WTC11 (cell line): ENCODE measurements around the gene MORC4. TPM values are rescaled to one million over a fixed set of nuclear protein-coding genes. Genes with fewer than 3 reads are reported as not detected.

Source experiments
- ATAC-seq: fragments of 200-7000 bp; cut with Tn5 transposase; 2 replicates; pipeline ENCODE4 v1.10.0; 2021; ENCODE audit warnings: mild to moderate bottlenecking, moderate library complexity
- CTCF ChIA-PET: fragments of 300-600 bp; sonication (Branson Sonifier 250); formaldehyde crosslinking; loops from one replicate; lab custom pipeline; 2021; ENCODE audit warnings: antibody characterized with exemption; lab: Charles Lee
- POLR2A ChIA-PET: fragments of 350-600 bp; sonication (Branson Sonifier 250); formaldehyde crosslinking; loops from one replicate; lab custom pipeline; 2021; ENCODE audit warnings: antibody characterized with exemption; lab: Charles Lee
- DNase-seq: peaks from one replicate; pipeline ENCODE4 v3.0.0; 2021; ENCODE audit warnings: low spot score
- H3K27ac Mint-ChIP-seq: 2 replicates; pipeline ENCODE4 v1.8.0; 2021; ENCODE audit warnings: mixed read lengths
- H3K27me3 Mint-ChIP-seq: 2 replicates; pipeline ENCODE4 v1.8.0; 2021; ENCODE audit warnings: low read depth, mild to moderate bottlenecking, moderate library complexity, mixed read lengths
- H3K36me3 Mint-ChIP-seq: 2 replicates; pipeline ENCODE4 v1.8.0; 2021; ENCODE audit warnings: mixed read lengths
- H3K4me1 Mint-ChIP-seq: 2 replicates; pipeline ENCODE4 v1.8.0; 2022; ENCODE audit warnings: mixed read lengths
- H3K4me3 Mint-ChIP-seq: 2 replicates; pipeline ENCODE4 v1.8.0; 2021; ENCODE audit warnings: mild to moderate bottlenecking, moderate library complexity, mixed read lengths
- H3K9me3 Mint-ChIP-seq: 2 replicates; pipeline ENCODE4 v1.8.0; 2021; ENCODE audit warnings: mixed read lengths
- ELF4 ChIP-seq: sonication (generic); formaldehyde crosslinking; IDR thresholded peaks from 2 replicates; pipeline ENCODE4 v1.8.1; 2022; ENCODE audit warnings: low read depth, mild to moderate bottlenecking, moderate library complexity, missing genetic modification reagents
- ETV6 ChIP-seq: sonication (generic); formaldehyde crosslinking; IDR thresholded peaks from 2 replicates; pipeline ENCODE4 v1.8.1; 2022; ENCODE audit warnings: mild to moderate bottlenecking, missing genetic modification reagents
- GTF2I ChIP-seq: fragments of 250-450 bp; sonication (Bioruptor Pico); conservative IDR thresholded peaks from 2 replicates; pipeline ENCODE4 v1.4.0; 2021; ENCODE audit warnings: mild to moderate bottlenecking
- NFATC4 ChIP-seq: fragments of 250-450 bp; sonication (Bioruptor Pico); IDR thresholded peaks from 2 replicates; pipeline ENCODE4 v1.9.0; 2021; ENCODE audit warnings: mild to moderate bottlenecking
- PRRX2 ChIP-seq: fragments of 250-450 bp; sonication (Bioruptor Pico); IDR thresholded peaks from 2 replicates; pipeline ENCODE4 v1.8.0; 2021; ENCODE audit warnings: mild to moderate bottlenecking
- SOX15 ChIP-seq: fragments of 250-450 bp; sonication (Bioruptor Pico); IDR thresholded peaks from 2 replicates; pipeline ENCODE4 v1.9.0; 2021; ENCODE audit warnings: mild to moderate bottlenecking
- SP1 ChIP-seq: sonication (generic); formaldehyde crosslinking; conservative IDR thresholded peaks from 2 replicates; pipeline ENCODE4 v1.8.1; 2022; ENCODE audit warnings: missing genetic modification reagents
- TEAD1 ChIP-seq: sonication (generic); formaldehyde crosslinking; IDR thresholded peaks from 2 replicates; pipeline ENCODE4 v1.8.0; 2022; ENCODE audit warnings: mild to moderate bottlenecking, missing genetic modification reagents
- TP53 ChIP-seq: sonication (generic); formaldehyde crosslinking; IDR thresholded peaks from 2 replicates; pipeline ENCODE4 v1.8.1; 2023; ENCODE audit warnings: mild to moderate bottlenecking, missing genetic modification reagents
- ZNF219 ChIP-seq: sonication (generic); formaldehyde crosslinking; IDR thresholded peaks from 2 replicates; pipeline ENCODE4 v1.8.0; 2023; ENCODE audit warnings: missing genetic modification reagents, mild to moderate bottlenecking, borderline replicate concordance
- ZNF396 ChIP-seq: fragments of 250-450 bp; sonication (Bioruptor Pico); IDR thresholded peaks from 2 replicates; pipeline ENCODE4 v1.8.0; 2021; ENCODE audit warnings: mild to moderate bottlenecking, moderate library complexity, borderline replicate concordance
- ZNF423 ChIP-seq: fragments of 250-450 bp; sonication (Bioruptor Pico); IDR thresholded peaks from 2 replicates; pipeline ENCODE4 v2.1.2; 2022; ENCODE audit warnings: mild to moderate bottlenecking, moderate library complexity
- total RNA-seq: library from RNA; stranded (reverse); gene quantifications from 3 replicates; pipeline ENCODE4 v1.2.3, GENCODE V29; 2021
- TF ChIP-seq, protein P1 (sequence below): sonication (generic); formaldehyde crosslinking; IDR thresholded peaks from 2 replicates; pipeline ENCODE4 v1.8.0; 2023; ENCODE audit warnings: mild to moderate bottlenecking, missing genetic modification reagents
- TF ChIP-seq, protein P2 (sequence below): sonication (generic); formaldehyde crosslinking; IDR thresholded peaks from 2 replicates; pipeline ENCODE4 v1.8.1; 2022; ENCODE audit warnings: low read depth, missing genetic modification reagents, borderline replicate concordance
- TF ChIP-seq, protein P3 (sequence below): sonication (generic); formaldehyde crosslinking; IDR thresholded peaks from 2 replicates; pipeline ENCODE4 v1.8.1; 2022; ENCODE audit warnings: low read depth, mild to moderate bottlenecking, moderate library complexity, missing genetic modification reagents, borderline replicate concordance
- TF ChIP-seq, protein P4 (sequence below): fragments of 250-450 bp; sonication (Bioruptor Pico); IDR thresholded peaks from 2 replicates; pipeline ENCODE4 v2.1.2; 2022; ENCODE audit warnings: mild to moderate bottlenecking, moderate library complexity
- TF ChIP-seq, protein P5 (sequence below): sonication (generic); formaldehyde crosslinking; IDR thresholded peaks from 2 replicates; pipeline ENCODE4 v1.8.0; 2023; ENCODE audit warnings: missing genetic modification reagents, mild to moderate bottlenecking, borderline replicate concordance
- TF ChIP-seq, protein P6 (sequence below): sonication (generic); formaldehyde crosslinking; IDR thresholded peaks from 2 replicates; pipeline ENCODE4 v1.8.1; 2023; ENCODE audit warnings: mild to moderate bottlenecking, missing genetic modification reagents
- TF ChIP-seq, protein P7 (sequence below): sonication (generic); formaldehyde crosslinking; IDR thresholded peaks from 2 replicates; pipeline ENCODE4 v1.8.1; 2022; ENCODE audit warnings: mild to moderate bottlenecking, moderate library complexity, missing genetic modification reagents
- TF ChIP-seq, protein P8 (sequence below): sonication (generic); formaldehyde crosslinking; IDR thresholded peaks from 2 replicates; pipeline ENCODE4 v1.8.1; 2023; ENCODE audit warnings: mild to moderate bottlenecking, missing genetic modification reagents

Gene MORC4
- total RNA-seq, 1 experiment from 2014 or later, result 4.6 TPM

DNA sequence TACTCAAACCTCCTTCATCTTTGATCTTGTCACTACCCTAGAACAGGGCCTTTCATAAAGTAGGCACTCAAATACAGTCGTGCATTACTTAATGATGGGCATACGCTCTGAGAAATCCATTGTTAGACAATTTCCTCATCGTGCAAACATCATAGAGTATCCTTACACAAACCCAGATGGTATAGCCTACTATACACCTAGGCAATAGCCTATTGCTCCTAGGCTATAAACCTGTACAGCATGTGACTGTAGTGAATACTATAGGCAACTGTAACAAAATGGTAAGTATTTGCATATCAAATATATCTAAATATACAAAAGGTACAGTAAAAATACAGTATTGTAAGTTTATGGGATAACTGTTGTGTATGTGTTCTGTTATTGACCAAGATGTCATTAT is 47.9 kb downstream of the MORC4 start:
- CTCF ChIA-PET, result interaction anchor here (1.7 kb wide), 1 partner anchor 53 kb away, joined by 5 read pairs; no protein-coding TSS in a partner anchor
- TF ChIP-seq, protein P1, sequence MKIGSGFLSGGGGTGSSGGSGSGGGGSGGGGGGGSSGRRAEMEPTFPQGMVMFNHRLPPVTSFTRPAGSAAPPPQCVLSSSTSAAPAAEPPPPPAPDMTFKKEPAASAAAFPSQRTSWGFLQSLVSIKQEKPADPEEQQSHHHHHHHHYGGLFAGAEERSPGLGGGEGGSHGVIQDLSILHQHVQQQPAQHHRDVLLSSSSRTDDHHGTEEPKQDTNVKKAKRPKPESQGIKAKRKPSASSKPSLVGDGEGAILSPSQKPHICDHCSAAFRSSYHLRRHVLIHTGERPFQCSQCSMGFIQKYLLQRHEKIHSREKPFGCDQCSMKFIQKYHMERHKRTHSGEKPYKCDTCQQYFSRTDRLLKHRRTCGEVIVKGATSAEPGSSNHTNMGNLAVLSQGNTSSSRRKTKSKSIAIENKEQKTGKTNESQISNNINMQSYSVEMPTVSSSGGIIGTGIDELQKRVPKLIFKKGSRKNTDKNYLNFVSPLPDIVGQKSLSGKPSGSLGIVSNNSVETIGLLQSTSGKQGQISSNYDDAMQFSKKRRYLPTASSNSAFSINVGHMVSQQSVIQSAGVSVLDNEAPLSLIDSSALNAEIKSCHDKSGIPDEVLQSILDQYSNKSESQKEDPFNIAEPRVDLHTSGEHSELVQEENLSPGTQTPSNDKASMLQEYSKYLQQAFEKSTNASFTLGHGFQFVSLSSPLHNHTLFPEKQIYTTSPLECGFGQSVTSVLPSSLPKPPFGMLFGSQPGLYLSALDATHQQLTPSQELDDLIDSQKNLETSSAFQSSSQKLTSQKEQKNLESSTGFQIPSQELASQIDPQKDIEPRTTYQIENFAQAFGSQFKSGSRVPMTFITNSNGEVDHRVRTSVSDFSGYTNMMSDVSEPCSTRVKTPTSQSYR (CRISPR knock-in tag), result no peak
- TF ChIP-seq, all 79 proteins: peak for 0
- POLR2A ChIA-PET, result no interaction called here
- no peak for ATAC-seq
- Mint-ChIP-seq H3K27ac (no peak overlapping the region), H3K36me3 (no peaks in the 10 kb centered on the region; the same call in 1 of the 2 replicates), H3K9me3 (no peaks in the 10 kb centered on the region), H3K4me3 (no peak overlapping the region), H3K27me3 (no peaks in the 10 kb centered on the region), H3K4me1 (no peaks in the 10 kb centered on the region)
- DNase-seq, result no peak

DNA sequence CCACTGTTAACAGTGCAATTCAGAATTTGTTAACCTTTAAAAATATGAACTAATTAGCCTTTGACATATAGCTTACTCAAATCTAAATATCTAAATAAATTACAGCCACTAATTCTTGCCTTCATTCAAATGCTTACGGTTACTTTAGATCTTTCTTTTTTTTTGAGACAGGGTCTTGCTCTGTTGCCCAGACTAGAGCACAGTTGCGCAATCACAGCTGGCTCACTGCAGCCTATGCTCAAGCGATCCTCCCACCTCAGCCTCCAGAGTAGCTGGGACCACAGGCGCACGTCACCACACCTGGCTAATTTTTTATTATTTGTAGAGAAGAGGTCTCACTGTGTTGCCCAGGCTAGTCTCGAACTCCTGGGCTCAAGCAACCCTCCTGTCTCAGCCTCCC is 48.8 kb downstream of the MORC4 start:
- TF ChIP-seq ELF4 (CRISPR knock-in tag) (no peak), ZNF219 (CRISPR knock-in tag) (no peak), ETV6 (no peak), ZNF423 (CRISPR knock-in tag) (no peak), NFATC4 (CRISPR knock-in tag) (no peak), PRRX2 (no peak), GTF2I (CRISPR knock-in tag) (no peak), ZNF396 (no peak), SOX15 (no peak), TEAD1 (CRISPR knock-in tag) (no peak), TP53 (CRISPR knock-in tag) (no peak), SP1 (CRISPR knock-in tag) (no peak)
- TF ChIP-seq, protein P2, sequence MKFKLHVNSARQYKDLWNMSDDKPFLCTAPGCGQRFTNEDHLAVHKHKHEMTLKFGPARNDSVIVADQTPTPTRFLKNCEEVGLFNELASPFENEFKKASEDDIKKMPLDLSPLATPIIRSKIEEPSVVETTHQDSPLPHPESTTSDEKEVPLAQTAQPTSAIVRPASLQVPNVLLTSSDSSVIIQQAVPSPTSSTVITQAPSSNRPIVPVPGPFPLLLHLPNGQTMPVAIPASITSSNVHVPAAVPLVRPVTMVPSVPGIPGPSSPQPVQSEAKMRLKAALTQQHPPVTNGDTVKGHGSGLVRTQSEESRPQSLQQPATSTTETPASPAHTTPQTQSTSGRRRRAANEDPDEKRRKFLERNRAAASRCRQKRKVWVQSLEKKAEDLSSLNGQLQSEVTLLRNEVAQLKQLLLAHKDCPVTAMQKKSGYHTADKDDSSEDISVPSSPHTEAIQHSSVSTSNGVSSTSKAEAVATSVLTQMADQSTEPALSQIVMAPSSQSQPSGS (CRISPR knock-in tag), result no peak
- TF ChIP-seq, protein P3, sequence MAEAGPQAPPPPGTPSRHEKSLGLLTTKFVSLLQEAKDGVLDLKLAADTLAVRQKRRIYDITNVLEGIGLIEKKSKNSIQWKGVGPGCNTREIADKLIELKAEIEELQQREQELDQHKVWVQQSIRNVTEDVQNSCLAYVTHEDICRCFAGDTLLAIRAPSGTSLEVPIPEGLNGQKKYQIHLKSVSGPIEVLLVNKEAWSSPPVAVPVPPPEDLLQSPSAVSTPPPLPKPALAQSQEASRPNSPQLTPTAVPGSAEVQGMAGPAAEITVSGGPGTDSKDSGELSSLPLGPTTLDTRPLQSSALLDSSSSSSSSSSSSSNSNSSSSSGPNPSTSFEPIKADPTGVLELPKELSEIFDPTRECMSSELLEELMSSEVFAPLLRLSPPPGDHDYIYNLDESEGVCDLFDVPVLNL (CRISPR knock-in tag), result no peak
- TF ChIP-seq, protein P4, sequence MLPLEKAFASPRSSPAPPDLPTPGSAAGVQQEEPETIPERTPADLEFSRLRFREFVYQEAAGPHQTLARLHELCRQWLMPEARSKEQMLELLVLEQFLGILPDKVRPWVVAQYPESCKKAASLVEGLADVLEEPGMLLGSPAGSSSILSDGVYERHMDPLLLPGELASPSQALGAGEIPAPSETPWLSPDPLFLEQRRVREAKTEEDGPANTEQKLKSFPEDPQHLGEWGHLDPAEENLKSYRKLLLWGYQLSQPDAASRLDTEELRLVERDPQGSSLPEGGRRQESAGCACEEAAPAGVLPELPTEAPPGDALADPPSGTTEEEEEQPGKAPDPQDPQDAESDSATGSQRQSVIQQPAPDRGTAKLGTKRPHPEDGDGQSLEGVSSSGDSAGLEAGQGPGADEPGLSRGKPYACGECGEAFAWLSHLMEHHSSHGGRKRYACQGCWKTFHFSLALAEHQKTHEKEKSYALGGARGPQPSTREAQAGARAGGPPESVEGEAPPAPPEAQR (CRISPR knock-in tag), result no peak
- TF ChIP-seq, protein P5, sequence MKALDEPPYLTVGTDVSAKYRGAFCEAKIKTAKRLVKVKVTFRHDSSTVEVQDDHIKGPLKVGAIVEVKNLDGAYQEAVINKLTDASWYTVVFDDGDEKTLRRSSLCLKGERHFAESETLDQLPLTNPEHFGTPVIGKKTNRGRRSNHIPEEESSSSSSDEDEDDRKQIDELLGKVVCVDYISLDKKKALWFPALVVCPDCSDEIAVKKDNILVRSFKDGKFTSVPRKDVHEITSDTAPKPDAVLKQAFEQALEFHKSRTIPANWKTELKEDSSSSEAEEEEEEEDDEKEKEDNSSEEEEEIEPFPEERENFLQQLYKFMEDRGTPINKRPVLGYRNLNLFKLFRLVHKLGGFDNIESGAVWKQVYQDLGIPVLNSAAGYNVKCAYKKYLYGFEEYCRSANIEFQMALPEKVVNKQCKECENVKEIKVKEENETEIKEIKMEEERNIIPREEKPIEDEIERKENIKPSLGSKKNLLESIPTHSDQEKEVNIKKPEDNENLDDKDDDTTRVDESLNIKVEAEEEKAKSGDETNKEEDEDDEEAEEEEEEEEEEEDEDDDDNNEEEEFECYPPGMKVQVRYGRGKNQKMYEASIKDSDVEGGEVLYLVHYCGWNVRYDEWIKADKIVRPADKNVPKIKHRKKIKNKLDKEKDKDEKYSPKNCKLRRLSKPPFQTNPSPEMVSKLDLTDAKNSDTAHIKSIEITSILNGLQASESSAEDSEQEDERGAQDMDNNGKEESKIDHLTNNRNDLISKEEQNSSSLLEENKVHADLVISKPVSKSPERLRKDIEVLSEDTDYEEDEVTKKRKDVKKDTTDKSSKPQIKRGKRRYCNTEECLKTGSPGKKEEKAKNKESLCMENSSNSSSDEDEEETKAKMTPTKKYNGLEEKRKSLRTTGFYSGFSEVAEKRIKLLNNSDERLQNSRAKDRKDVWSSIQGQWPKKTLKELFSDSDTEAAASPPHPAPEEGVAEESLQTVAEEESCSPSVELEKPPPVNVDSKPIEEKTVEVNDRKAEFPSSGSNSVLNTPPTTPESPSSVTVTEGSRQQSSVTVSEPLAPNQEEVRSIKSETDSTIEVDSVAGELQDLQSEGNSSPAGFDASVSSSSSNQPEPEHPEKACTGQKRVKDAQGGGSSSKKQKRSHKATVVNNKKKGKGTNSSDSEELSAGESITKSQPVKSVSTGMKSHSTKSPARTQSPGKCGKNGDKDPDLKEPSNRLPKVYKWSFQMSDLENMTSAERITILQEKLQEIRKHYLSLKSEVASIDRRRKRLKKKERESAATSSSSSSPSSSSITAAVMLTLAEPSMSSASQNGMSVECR (CRISPR knock-in tag), result no peak
- TF ChIP-seq, protein P6, sequence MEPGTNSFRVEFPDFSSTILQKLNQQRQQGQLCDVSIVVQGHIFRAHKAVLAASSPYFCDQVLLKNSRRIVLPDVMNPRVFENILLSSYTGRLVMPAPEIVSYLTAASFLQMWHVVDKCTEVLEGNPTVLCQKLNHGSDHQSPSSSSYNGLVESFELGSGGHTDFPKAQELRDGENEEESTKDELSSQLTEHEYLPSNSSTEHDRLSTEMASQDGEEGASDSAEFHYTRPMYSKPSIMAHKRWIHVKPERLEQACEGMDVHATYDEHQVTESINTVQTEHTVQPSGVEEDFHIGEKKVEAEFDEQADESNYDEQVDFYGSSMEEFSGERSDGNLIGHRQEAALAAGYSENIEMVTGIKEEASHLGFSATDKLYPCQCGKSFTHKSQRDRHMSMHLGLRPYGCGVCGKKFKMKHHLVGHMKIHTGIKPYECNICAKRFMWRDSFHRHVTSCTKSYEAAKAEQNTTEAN (CRISPR knock-in tag), result no peak
- TF ChIP-seq, protein P7, sequence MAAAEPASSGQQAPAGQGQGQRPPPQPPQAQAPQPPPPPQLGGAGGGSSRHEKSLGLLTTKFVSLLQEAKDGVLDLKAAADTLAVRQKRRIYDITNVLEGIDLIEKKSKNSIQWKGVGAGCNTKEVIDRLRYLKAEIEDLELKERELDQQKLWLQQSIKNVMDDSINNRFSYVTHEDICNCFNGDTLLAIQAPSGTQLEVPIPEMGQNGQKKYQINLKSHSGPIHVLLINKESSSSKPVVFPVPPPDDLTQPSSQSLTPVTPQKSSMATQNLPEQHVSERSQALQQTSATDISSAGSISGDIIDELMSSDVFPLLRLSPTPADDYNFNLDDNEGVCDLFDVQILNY (CRISPR knock-in tag), result no peak
- TF ChIP-seq, protein P8, sequence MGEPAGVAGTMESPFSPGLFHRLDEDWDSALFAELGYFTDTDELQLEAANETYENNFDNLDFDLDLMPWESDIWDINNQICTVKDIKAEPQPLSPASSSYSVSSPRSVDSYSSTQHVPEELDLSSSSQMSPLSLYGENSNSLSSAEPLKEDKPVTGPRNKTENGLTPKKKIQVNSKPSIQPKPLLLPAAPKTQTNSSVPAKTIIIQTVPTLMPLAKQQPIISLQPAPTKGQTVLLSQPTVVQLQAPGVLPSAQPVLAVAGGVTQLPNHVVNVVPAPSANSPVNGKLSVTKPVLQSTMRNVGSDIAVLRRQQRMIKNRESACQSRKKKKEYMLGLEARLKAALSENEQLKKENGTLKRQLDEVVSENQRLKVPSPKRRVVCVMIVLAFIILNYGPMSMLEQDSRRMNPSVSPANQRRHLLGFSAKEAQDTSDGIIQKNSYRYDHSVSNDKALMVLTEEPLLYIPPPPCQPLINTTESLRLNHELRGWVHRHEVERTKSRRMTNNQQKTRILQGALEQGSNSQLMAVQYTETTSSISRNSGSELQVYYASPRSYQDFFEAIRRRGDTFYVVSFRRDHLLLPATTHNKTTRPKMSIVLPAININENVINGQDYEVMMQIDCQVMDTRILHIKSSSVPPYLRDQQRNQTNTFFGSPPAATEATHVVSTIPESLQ (CRISPR knock-in tag), result no peak
- TF ChIP-seq, all 79 proteins: peak for 0
- H3K9me3 Mint-ChIP-seq, result no peaks in the 10 kb centered on the region
- no peaks in the 10 kb centered on the region for H3K4me1 Mint-ChIP-seq
- ChIA-PET CTCF (interaction anchor here (0.9 kb wide), 1 partner anchor 9 kb away, joined by 3 read pairs; no protein-coding TSS in a partner anchor), POLR2A (no interaction called here)
- ATAC-seq, result no peak
- H3K27me3 Mint-ChIP-seq, result no peaks in the 10 kb centered on the region
- H3K36me3 Mint-ChIP-seq, result no peaks in the 10 kb centered on the region
- no peak overlapping the region for H3K4me3 Mint-ChIP-seq
- no peak overlapping the region for H3K27ac Mint-ChIP-seq
- no peak for DNase-seq
